WTC11 (cell line): ENCODE measurements around the gene ZNF525. TPM values are rescaled to one million over a fixed set of nuclear protein-coding genes. Genes with fewer than 3 reads are reported as not detected.
"Not testable (repeated sequence)": the region's sequence is repeated elsewhere in the genome, so short reads cannot be mapped to it uniquely, and the experiment has no call there.

ENCODE experiments used
- ATAC-seq: fragments of 200-7000 bp; cut with Tn5 transposase; 2 replicates; pipeline ENCODE4 v1.10.0; 2021; ENCODE audit warnings: mild to moderate bottlenecking, moderate library complexity
- CTCF ChIA-PET: fragments of 300-600 bp; sonication (Branson Sonifier 250); formaldehyde crosslinking; loops from one replicate; lab custom pipeline; 2021; ENCODE audit warnings: antibody characterized with exemption; lab: Charles Lee
- POLR2A ChIA-PET: fragments of 350-600 bp; sonication (Branson Sonifier 250); formaldehyde crosslinking; loops from one replicate; lab custom pipeline; 2021; ENCODE audit warnings: antibody characterized with exemption; lab: Charles Lee
- DNase-seq: peaks from one replicate; pipeline ENCODE4 v3.0.0; 2021; ENCODE audit warnings: low spot score
- H3K27ac Mint-ChIP-seq: 2 replicates; pipeline ENCODE4 v1.8.0; 2021; ENCODE audit warnings: mixed read lengths
- H3K27me3 Mint-ChIP-seq: 2 replicates; pipeline ENCODE4 v1.8.0; 2021; ENCODE audit warnings: low read depth, mild to moderate bottlenecking, moderate library complexity, mixed read lengths
- H3K36me3 Mint-ChIP-seq: 2 replicates; pipeline ENCODE4 v1.8.0; 2021; ENCODE audit warnings: mixed read lengths
- H3K4me1 Mint-ChIP-seq: 2 replicates; pipeline ENCODE4 v1.8.0; 2022; ENCODE audit warnings: mixed read lengths
- H3K4me3 Mint-ChIP-seq: 2 replicates; pipeline ENCODE4 v1.8.0; 2021; ENCODE audit warnings: mild to moderate bottlenecking, moderate library complexity, mixed read lengths
- H3K9me3 Mint-ChIP-seq: 2 replicates; pipeline ENCODE4 v1.8.0; 2021; ENCODE audit warnings: mixed read lengths
- E2F4 ChIP-seq: sonication (generic); formaldehyde crosslinking; IDR thresholded peaks from 2 replicates; pipeline ENCODE4 v1.8.1; 2022; ENCODE audit warnings: low read depth, mild to moderate bottlenecking, moderate library complexity, missing genetic modification reagents, borderline replicate concordance
- FOXK1 ChIP-seq: sonication (generic); formaldehyde crosslinking; IDR thresholded peaks from 2 replicates; pipeline ENCODE4 v1.8.0; 2022; ENCODE audit warnings: mild to moderate bottlenecking, moderate library complexity, missing genetic modification reagents
- FOXP1 ChIP-seq: sonication (generic); formaldehyde crosslinking; IDR thresholded peaks from 2 replicates; pipeline ENCODE4 v1.8.0; 2022; ENCODE audit warnings: missing genetic modification reagents, mild to moderate bottlenecking, moderate library complexity, borderline replicate concordance
- FOXP4 ChIP-seq: sonication (generic); formaldehyde crosslinking; IDR thresholded peaks from 2 replicates; pipeline ENCODE4 v1.8.0; 2022; ENCODE audit warnings: mild to moderate bottlenecking, missing genetic modification reagents
- GRHL2 ChIP-seq: fragments of 250-450 bp; sonication (Bioruptor Pico); IDR thresholded peaks from 2 replicates; pipeline ENCODE4 v1.8.0; 2022; ENCODE audit warnings: mild to moderate bottlenecking, moderate library complexity; ENCODE audit not compliant: insufficient replicate concordance, severe bottlenecking
- HMGA2 ChIP-seq: fragments of 250-450 bp; sonication (Bioruptor Pico); IDR thresholded peaks from 2 replicates; pipeline ENCODE4 v1.4.0; 2021; ENCODE audit warnings: mild to moderate bottlenecking, moderate library complexity
- MXD4 ChIP-seq: fragments of 250-450 bp; sonication (Bioruptor Pico); IDR thresholded peaks from 2 replicates; pipeline ENCODE4 v1.8.0; 2021; ENCODE audit warnings: mild to moderate bottlenecking, moderate library complexity, borderline replicate concordance
- MYBL2 ChIP-seq: sonication (generic); formaldehyde crosslinking; IDR thresholded peaks from 2 replicates; pipeline ENCODE4 v1.8.1; 2023; ENCODE audit warnings: mild to moderate bottlenecking, moderate library complexity, missing genetic modification reagents
- SP1 ChIP-seq: sonication (generic); formaldehyde crosslinking; conservative IDR thresholded peaks from 2 replicates; pipeline ENCODE4 v1.8.1; 2022; ENCODE audit warnings: missing genetic modification reagents
- TP53 ChIP-seq: sonication (generic); formaldehyde crosslinking; IDR thresholded peaks from 2 replicates; pipeline ENCODE4 v1.8.1; 2023; ENCODE audit warnings: mild to moderate bottlenecking, missing genetic modification reagents
- ZNF138 ChIP-seq: sonication (generic); formaldehyde crosslinking; conservative IDR thresholded peaks from 2 replicates; pipeline ENCODE4 v1.8.1; 2022; ENCODE audit warnings: mild to moderate bottlenecking, moderate library complexity, missing genetic modification reagents
- ZNF232 ChIP-seq: sonication (generic); formaldehyde crosslinking; IDR thresholded peaks from 2 replicates; pipeline ENCODE4 v1.8.0; 2022; ENCODE audit warnings: mild to moderate bottlenecking, missing genetic modification reagents
- ZNF396 ChIP-seq: fragments of 250-450 bp; sonication (Bioruptor Pico); IDR thresholded peaks from 2 replicates; pipeline ENCODE4 v1.8.0; 2021; ENCODE audit warnings: mild to moderate bottlenecking, moderate library complexity, borderline replicate concordance
- ZNF416 ChIP-seq: fragments of 250-450 bp; sonication (Bioruptor Pico); IDR thresholded peaks from 2 replicates; pipeline ENCODE4 v1.9.0; 2021; ENCODE audit warnings: mild to moderate bottlenecking, inconsistent platforms
- total RNA-seq: library from RNA; stranded (reverse); gene quantifications from 3 replicates; pipeline ENCODE4 v1.2.3, GENCODE V29; 2021
- TF ChIP-seq, protein P1 (sequence below): sonication (generic); formaldehyde crosslinking; IDR thresholded peaks from 2 replicates; pipeline ENCODE4 v1.8.0; 2023; ENCODE audit warnings: missing genetic modification reagents, mild to moderate bottlenecking, borderline replicate concordance
- TF ChIP-seq, protein P2 (sequence below): sonication (generic); formaldehyde crosslinking; conservative IDR thresholded peaks from 2 replicates; pipeline ENCODE4 v1.8.1; 2023; ENCODE audit warnings: mild to moderate bottlenecking, low read depth, missing genetic modification reagents, moderate library complexity
- TF ChIP-seq, protein P3 (sequence below): fragments of 250-450 bp; sonication (Bioruptor Pico); IDR thresholded peaks from 2 replicates; pipeline ENCODE4 v2.1.2; 2022; ENCODE audit warnings: mild to moderate bottlenecking, moderate library complexity
- TF ChIP-seq, protein P4 (sequence below): sonication (generic); formaldehyde crosslinking; IDR thresholded peaks from 2 replicates; pipeline ENCODE4 v1.8.0; 2022; ENCODE audit warnings: mild to moderate bottlenecking, missing genetic modification reagents

The ZNF525 gene
- total RNA-seq, 1 experiment from 2014 or later = 59.7 TPM

DNA sequence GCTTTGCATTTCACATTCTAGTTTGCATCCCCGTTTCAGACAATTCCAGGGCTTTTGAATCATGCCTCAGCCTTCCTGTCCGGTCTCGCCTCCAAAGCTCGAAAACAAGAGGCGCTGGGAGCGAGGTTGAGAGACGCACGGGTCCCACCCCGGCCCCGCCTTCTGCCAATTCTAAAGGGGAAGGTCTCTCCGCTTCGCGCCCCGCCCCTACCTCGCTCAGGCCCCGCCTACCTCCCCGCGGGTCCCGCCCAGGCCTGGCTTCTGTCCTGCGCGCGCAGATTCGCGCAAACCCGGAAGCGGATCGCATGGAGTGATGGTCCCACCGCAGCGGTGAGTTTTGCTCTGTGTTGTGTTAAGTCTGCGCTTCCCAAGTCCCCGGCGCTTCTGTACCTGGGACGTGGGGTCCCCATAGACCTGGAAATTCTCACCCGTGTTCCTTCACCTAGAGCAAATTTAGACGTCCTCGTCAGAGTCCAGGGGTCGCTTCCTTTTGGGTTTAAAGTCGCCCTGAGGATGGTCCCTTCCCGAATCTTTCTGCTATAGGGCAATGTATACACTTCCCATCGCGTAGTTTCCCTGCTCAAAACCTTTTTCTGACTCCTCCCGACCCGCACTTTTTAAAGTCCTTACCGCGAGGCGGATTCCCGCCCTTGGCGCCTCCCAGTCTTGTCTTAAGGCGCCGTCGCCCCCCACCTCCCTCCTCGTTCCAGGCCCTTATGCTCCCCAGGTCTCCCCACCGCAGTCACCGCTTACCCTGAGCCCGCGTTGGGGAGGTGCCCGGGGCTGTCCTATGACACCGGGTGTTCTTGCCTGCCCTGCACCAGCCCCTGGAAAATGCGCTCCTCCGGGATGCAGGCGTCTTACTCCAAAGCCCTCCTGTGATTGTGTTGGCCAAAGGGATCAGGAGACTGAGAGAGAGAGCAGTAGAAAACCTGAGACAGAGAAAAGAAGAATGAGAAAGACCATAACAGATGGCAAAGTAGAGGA is 31.7 kb upstream of the ZNF525 start, which contains the start of gene ZNF845 (continued):
- TF ChIP-seq, protein P1, sequence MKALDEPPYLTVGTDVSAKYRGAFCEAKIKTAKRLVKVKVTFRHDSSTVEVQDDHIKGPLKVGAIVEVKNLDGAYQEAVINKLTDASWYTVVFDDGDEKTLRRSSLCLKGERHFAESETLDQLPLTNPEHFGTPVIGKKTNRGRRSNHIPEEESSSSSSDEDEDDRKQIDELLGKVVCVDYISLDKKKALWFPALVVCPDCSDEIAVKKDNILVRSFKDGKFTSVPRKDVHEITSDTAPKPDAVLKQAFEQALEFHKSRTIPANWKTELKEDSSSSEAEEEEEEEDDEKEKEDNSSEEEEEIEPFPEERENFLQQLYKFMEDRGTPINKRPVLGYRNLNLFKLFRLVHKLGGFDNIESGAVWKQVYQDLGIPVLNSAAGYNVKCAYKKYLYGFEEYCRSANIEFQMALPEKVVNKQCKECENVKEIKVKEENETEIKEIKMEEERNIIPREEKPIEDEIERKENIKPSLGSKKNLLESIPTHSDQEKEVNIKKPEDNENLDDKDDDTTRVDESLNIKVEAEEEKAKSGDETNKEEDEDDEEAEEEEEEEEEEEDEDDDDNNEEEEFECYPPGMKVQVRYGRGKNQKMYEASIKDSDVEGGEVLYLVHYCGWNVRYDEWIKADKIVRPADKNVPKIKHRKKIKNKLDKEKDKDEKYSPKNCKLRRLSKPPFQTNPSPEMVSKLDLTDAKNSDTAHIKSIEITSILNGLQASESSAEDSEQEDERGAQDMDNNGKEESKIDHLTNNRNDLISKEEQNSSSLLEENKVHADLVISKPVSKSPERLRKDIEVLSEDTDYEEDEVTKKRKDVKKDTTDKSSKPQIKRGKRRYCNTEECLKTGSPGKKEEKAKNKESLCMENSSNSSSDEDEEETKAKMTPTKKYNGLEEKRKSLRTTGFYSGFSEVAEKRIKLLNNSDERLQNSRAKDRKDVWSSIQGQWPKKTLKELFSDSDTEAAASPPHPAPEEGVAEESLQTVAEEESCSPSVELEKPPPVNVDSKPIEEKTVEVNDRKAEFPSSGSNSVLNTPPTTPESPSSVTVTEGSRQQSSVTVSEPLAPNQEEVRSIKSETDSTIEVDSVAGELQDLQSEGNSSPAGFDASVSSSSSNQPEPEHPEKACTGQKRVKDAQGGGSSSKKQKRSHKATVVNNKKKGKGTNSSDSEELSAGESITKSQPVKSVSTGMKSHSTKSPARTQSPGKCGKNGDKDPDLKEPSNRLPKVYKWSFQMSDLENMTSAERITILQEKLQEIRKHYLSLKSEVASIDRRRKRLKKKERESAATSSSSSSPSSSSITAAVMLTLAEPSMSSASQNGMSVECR = peak; percentile 53; the same call in 1 of the 2 replicates
- TF ChIP-seq SP1 (peak; percentile 90), GRHL2 (no peak), E2F4 (no peak), FOXK1 (CRISPR knock-in tag) (0 out of 2 replicates have a peak, but pooled peaks have one; percentile 33), TP53 (CRISPR knock-in tag) (no peak)
- TF ChIP-seq, protein P2, sequence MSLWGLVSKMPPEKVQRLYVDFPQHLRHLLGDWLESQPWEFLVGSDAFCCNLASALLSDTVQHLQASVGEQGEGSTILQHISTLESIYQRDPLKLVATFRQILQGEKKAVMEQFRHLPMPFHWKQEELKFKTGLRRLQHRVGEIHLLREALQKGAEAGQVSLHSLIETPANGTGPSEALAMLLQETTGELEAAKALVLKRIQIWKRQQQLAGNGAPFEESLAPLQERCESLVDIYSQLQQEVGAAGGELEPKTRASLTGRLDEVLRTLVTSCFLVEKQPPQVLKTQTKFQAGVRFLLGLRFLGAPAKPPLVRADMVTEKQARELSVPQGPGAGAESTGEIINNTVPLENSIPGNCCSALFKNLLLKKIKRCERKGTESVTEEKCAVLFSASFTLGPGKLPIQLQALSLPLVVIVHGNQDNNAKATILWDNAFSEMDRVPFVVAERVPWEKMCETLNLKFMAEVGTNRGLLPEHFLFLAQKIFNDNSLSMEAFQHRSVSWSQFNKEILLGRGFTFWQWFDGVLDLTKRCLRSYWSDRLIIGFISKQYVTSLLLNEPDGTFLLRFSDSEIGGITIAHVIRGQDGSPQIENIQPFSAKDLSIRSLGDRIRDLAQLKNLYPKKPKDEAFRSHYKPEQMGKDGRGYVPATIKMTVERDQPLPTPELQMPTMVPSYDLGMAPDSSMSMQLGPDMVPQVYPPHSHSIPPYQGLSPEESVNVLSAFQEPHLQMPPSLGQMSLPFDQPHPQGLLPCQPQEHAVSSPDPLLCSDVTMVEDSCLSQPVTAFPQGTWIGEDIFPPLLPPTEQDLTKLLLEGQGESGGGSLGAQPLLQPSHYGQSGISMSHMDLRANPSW (CRISPR knock-in tag) = no peak
- TF ChIP-seq, protein P3, sequence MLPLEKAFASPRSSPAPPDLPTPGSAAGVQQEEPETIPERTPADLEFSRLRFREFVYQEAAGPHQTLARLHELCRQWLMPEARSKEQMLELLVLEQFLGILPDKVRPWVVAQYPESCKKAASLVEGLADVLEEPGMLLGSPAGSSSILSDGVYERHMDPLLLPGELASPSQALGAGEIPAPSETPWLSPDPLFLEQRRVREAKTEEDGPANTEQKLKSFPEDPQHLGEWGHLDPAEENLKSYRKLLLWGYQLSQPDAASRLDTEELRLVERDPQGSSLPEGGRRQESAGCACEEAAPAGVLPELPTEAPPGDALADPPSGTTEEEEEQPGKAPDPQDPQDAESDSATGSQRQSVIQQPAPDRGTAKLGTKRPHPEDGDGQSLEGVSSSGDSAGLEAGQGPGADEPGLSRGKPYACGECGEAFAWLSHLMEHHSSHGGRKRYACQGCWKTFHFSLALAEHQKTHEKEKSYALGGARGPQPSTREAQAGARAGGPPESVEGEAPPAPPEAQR (CRISPR knock-in tag) = no peak
- TF ChIP-seq, protein P4, sequence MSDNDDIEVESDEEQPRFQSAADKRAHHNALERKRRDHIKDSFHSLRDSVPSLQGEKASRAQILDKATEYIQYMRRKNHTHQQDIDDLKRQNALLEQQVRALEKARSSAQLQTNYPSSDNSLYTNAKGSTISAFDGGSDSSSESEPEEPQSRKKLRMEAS (CRISPR knock-in tag) = peak; percentile 62

DNA sequence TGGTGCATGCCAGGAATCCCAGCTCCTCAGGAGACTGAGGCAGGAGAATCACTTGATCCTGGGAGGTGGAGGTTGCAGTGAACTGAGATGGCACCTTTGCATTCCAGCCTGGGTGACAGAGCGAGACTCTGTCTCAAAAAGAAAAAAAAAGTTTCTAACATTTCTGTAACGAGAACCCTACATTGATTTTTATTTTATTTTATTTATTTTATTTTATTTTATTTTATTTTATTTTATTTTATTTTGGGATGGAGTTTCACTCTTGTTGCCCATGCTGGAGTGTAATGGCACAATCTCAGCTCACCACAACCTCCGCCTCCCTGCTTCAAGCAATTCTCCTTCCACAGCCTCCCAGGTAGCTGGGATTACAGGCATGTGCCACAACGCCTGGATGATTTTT is 21.1 kb upstream of the ZNF525 start:
- CTCF ChIA-PET, POLR2A ChIA-PET, H3K27me3 Mint-ChIP-seq, H3K27ac Mint-ChIP-seq, H3K4me3 Mint-ChIP-seq, H3K4me1 Mint-ChIP-seq, DNase-seq, ATAC-seq: not testable (repeated sequence)
- peak; percentile 93 for TF ChIP-seq HMGA2 (CRISPR knock-in tag)
- Mint-ChIP-seq H3K36me3 (peaks cover 68% of the 10 kb centered on the region), H3K9me3 (peaks cover 14% of the 10 kb centered on the region)

GRCh38 chr19:53355739-53356138 is 9.8 kb upstream of the ZNF525 start:
- POLR2A ChIA-PET = no interaction called here
- H3K4me1 Mint-ChIP-seq = no peaks in the 10 kb centered on the region
- no peak for TF ChIP-seq FOXP4 (CRISPR knock-in tag)
- TF ChIP-seq FOXP1 (CRISPR knock-in tag) = no peak
- TF ChIP-seq ZNF138 = no peak
- TF ChIP-seq GRHL2 = no peak
- no peak for TF ChIP-seq HMGA2 (CRISPR knock-in tag)
- TF ChIP-seq ZNF416 (CRISPR knock-in tag) = no peak
- no peak for TF ChIP-seq ZNF232 (CRISPR knock-in tag)
- TF ChIP-seq MXD4 (CRISPR knock-in tag) = no peak
- no peak for TF ChIP-seq ZNF396 (CRISPR knock-in tag)
- no peak for TF ChIP-seq MYBL2

More at GRCh38 chr19:53355739-53356138, 9.8 kb upstream of the ZNF525 start:
- CTCF ChIA-PET = no interaction called here
- Mint-ChIP-seq H3K9me3 (peaks cover 78% of the 10 kb centered on the region), H3K36me3 (peaks cover 80% of the 10 kb centered on the region), H3K27ac (no peak overlapping the region), H3K27me3 (peaks cover 28% of the 10 kb centered on the region), H3K4me3 (no peak overlapping the region)
- no peak for ATAC-seq
- DNase-seq = no peak
